ENCODE results near the gene DDX19B.
"Not testable (repeated sequence)": the region's sequence is repeated elsewhere in the genome, so short reads cannot be mapped to it uniquely, and the experiment has no call there.

DDX19B gene

DNA sequence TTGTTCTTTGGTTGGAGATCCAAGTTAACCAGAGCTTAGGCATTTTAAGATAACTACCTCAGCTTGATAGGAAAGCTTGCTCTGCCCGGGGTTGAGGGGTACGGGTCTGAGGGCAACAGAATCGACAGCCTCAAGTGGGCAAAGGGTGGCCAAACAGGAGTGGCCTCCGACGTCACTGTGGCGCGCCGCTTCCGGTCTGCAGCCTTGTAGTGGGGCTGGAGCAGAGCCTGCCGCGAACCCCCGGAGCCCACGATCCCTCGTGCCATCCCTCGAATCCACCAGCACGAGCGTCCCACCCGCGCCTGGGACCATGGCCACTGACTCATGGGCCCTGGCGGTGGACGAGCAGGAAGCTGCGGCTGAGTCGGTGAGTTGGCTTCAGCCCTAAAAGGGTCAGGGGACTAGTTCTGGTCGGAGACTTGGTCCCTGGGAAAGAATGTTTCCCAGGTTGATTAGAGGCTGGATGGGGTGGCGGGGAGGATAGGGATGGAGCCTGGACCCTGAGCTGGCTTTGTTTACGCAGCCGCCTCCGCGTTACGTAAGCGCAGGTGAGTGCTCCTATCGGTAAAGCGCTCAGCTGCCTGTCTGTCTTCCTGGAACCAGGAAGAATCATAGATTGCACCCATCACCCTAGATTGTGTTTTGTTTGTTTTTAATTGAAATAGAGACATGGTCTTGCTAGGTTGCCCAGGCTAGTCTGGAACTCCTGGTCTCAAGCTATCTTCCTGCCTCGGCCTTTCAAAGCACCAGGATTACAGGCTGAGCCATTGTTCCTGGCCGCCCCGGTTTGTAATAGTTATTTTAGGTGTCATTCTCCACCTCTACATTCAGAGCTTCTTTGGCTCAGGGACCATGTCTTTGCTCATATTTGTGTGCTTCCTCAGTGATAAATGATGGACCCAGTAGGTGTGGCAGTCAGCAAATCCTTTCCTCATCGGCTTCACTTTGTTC is at the start of gene DDX19B:
DDX19B (plus strand) TSS at position 199 of the 951 bp plus-strand sequence; CDS start at position 311, 112 bp downstream.
- peak; percentile 91 for DNase-seq (ENCODE audit: low spot score)

DNA sequence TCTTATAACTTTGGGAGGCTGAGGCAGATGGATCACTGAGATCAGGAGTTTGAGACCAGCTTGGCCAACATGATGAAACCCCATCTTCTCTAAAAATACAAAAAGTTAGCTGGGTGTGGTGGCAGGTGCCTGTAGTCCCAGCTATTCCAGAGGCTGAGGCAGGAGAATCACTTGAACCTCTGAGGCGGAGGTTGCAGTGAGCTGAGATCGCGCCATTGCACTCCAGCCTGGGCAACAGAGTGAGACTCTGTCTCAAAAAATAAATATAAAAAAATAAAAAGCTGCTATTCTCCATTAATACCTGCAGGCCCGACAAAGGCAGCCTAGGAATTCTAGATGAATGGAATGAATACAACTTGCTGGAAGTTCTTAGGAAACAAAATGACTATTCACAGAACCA is 49.3 kb upstream of the DDX19B start:
- not testable (repeated sequence) for DNase-seq (ENCODE audit: low spot score)

DNA sequence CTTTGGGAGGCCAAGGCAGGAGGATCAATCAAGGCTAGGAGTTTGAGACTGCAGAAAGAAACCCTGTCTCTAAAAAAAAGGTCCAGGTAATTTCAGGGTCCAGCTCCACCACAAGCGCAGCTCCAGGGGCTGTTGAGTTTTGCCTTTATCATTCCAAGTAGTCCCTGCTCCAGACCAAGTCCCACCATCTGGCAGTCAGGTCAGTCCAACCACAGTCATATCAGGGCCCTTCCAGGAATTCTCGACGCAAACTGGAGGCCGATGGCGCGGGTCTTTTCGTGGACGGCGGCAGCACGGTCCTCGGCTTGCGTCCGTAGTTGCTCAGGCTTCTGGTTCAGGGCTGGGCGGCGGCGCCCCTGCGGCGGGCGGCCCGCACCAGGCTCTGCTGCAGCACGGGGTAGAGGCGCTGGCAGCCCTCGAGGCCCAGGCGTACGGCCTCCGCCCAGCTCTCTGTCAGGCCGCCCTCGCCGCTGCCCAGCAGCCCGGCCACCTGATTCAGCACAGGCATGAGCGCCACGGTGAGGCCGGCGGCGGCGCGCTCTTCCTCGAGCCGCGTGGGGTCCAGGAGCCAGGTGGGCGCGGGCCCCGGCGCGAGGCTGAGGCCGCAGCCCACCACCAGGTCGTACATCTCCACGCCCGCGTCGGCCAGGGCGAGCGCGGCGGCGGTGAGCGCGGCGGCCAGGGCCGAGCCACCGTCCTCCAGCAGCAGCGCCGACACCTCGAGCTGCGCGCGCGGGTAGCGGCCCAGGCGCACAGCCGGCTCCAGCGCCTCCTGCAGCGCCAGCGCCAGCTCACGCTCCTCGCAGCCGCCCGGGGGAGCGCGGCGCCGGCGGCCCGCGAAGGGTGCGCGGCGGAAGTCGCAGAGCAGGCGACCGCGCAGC is 48.0 kb upstream of the DDX19B start:
- no peak for DNase-seq (ENCODE audit: low spot score)

DNA sequence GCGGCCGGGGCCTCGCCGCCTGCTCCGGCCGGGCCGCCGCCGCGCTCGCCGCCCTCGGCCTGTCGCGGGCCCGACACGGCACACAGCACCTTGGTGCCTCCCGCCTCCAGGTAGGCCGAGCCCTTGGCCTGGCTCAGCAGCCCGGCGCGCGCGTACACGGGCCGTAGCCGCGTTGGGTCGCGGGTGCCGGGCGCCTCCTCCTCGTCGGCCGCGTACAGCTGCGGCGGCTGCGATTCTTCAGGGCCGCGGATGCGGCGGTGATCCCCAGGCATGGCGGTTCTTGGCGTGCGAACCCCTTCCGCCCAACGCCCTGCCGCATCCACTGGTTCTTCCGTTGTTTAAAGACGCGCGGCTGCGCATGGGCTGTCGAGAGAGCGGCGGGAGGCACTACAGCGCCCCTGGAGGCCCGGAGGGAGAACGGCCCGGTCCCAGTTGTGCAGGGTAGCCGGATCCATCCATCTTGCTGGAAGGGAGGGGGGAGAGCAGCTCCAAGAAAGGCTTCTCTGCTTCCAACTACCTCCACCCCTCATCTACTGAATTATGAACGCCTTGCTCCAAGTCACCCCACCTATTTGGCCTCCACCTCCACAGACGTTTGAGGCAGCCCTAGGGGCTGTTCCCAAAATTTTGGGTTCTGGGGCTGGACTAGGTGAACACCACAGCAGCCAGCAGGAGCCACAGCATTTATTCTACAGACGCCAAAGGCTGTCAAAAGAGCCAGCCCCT is 47.2 kb upstream of the DDX19B start, which contains the start of gene EXOSC6:
EXOSC6 (minus strand) TSS at position 312 of the 726 bp plus-strand sequence; CDS start at position 272, 40 bp downstream.
- peak; percentile 92 for DNase-seq (ENCODE audit: low spot score)

DNA sequence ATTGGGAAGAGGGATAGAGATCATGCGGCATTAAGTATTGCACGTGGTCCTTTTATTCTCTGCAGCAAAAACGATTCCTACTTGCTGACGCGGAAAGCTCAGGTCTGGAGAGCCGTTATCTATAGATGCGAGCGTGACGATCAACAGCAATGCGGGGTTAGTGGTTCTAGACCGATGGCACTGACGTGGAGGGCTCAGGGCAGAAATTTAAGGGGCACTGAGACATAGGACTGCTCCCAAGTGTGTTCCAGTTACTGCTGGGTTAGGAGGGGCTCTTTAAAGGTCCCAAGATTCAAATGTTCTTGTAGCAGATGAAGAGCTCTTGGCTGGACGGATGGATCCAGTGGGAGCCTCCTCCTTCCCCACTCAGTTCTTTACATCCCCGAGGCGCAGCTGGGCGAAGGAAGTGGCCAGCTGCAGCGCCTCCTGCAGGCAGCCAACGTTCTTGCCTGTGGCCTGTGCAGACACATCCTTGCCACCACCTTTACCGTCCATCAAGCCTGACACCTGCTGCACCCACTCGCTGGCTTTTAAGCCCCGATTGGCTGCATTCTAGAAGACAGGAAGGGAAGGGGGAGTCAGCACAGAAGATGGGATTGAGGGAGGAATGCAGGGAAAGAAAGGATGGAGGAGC is 46.5 kb upstream of the DDX19B start:
- no peak for DNase-seq (ENCODE audit: low spot score)

DNA sequence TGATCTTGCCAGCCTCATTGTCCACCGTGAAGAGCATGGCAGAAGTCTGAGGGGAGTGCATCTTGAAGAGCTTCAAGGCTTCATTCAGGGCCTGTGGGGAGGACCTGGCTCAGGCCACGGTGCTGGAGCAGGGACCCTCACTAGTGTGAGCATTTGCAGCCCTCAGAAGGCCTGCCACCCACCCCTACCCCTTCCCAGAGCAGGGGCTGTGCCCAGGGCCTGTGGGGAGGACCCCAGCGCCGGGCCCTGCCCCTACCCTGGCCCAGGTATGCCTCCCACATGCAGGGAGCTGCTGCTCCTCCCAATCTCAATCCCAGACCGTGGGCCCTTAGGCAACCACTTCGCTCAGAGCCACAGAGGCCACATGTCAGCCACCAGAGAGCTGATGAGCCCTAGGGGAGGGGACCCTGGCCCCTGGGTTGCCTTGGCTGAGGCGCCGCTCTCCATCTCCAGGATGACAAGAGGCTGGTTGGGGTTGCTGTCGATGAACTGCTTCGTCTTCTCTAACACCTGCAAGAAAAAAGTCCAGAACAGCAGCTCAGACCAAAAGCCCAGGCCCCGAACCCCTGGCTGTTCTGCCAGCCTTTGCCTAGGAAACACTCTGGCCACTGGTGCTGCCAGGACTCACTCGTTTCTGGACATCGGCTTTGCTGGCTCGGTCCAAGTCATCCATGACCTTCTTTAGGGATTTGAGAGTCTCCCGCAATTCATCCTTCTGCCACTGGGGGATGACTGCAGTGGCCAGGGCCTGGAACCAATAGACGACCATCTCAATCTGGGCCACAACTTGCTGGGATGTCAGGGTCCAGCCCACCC is 45.5 kb upstream of the DDX19B start:
- DNase-seq (ENCODE audit: low spot score): no peak

DNA sequence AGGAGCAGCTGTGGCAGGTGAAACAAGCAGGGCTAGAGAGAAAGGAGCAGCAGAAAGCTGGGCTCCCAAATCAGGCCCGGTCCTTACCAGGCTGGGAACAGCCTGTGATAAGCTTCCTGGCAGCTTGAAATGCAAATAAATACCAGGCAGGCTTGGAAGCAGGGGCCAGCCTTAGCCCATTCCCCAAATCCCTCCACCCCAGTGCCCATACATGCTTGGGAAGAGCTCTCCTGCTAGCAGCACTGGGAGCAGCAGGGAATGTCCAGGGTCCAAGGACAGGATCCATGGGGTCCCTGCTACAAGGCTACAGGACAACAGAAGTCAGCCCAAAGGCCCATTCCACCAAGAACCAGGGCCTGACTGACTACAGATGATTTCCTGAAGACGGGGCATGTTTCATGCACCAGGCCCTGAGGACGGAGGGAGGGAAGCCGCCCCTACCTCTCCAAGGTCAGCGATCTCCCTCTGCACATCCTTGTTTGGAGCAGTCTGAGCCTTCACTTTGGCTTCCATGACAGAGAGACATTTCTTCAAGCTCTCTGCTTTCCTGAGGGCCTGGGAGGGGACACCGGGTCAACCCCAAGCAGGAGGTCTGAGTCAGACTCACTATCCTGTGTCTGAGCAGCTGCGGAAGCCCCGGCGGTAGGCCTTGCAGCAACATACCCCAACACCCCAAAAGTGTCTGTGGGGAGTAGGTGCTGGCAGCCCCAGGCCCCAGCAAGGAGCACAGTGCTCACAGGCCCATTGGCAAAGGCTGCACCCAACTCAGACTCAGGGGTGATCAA is 44.6 kb upstream of the DDX19B start:
- DNase-seq (ENCODE audit: low spot score): no peak

DNA sequence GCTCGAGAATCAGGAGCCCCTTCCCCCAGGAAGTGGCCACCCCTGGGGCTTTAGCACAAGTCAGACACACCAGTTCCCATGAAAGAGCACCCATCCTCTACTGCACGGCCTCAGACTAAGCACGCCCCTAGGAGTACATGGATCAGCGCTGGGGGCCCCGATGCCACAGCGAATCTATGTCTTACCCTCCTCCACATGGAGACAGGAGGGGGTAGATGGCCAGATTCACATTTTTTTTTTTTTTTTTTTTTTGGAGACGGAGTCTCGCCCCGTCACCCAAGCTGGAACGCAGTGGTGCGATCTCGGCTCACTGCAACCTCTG is 44.1 kb upstream of the DDX19B start:
- DNase-seq (ENCODE audit: low spot score): no peak

DNA sequence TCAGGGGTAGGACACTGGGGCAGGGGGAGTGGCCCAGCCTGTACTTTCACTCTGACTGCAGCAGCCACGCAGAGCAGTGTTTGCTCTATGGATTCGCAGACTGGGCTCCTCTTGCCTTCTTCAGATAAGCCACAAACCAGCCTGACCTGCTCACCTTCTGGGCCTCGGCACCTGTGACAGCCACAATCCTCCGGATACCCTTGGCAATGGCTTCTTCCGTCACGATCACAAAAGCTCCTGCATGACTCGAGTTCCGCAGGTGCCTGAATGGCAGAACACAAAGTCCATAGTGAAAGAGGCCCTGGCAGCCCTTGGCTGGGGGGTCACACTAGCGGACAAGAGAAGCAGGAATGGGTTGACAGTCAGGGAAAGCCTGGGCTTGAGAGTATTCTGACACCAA is 43.4 kb upstream of the DDX19B start:
- no peak for DNase-seq (ENCODE audit: low spot score)

DNA sequence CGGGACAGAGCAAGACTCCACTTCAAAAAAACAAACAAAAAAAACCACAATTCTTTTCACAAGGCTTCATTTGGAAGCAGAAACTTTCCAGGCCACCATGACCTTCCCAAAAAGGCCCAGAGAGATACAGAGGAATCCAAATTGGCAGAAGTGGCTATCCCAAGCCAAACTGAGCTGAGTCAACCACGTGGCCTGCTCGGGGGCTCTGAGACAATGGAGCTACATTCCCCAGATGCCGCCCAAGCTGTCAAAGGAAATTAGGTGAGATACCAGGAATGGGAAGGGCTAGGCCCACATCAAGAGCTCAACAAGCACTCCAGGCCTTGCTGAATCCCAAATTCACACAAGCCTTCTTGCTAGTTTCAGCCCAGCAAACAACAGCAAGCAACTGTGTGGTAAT is 41.6 kb upstream of the DDX19B start:
- DNase-seq (ENCODE audit: low spot score): no peak

DNA sequence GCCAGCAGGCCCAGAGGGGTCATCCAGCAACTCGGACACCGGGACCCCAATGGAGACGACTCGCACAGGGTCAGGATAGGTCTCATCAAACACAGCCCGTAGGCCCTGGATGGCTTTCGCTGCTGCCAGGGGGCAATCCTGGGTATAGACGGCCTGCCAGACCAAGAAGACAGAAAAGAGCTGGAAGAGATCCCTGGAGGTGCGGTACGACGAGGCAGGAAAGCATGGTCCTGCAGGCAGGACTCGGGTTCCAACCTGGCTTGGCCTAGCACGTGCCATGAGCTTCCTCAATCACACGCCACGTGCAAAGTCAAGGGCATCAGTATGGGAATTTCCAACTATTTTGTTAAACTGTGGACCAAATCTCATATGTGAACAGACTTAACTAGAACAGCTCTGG is 40.9 kb upstream of the DDX19B start:
- DNase-seq (ENCODE audit: low spot score): no peak

DNA sequence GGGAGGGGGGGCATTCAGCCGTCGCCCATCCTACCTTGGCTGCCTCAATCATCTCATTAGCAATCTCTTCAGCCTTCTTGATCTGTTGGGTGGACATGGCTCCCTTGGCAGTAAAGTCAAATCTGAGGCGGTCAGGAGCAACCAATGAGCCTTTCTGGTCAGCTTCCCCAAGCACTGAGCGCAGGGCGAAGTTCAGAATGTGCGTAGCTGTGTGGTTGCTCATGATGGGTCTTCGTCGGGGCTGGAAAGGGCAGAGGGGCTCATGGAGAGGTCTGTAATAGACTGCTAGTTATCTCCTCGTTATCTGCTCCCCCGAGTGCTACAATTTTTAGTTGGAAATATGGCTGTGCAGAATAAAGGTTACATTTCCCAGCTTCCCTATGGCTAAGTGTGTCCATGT is 40.0 kb upstream of the DDX19B start:
- no peak for DNase-seq (ENCODE audit: low spot score)

DNA sequence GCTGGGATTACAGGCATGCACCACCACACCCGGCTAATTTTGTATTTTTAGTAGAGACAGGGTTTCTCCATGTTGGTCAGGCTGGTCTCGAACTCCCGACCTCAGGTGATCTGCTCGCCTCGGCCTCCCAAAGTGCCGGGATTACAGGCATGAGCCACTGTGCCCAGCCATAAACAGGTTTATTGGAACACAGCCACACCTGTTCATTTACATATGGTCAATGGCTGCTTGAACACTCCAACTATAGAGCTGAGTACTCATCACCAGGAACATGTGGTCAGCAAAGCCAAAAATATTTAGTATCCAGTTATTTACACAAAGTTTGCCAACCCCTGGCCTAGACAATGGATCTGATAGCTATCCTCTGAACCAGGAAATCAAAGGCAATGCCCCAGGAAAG is 39.1 kb upstream of the DDX19B start:
- not testable (repeated sequence) for DNase-seq (ENCODE audit: low spot score)

DNA sequence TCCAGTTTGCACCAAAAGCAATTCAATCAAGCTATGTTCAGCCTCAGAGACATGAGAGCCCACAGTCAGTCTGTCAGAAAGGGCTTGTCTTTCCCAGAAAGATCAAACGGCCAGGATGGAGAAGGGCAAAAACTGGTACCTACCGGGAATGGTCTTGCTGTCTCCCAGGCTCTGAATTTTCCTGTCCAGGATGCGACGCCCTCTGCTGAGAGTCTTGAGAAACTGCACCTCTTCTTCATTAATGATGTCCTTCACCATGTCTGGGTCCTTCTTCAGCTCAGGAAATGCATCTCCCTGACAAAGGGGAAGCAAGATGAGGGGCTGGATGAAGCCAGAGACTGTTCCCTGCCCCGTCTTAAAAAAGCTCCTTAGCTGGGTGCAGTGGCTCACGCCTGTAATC is 31.5 kb upstream of the DDX19B start:
- peak; percentile 43 for DNase-seq (ENCODE audit: low spot score)

DNA sequence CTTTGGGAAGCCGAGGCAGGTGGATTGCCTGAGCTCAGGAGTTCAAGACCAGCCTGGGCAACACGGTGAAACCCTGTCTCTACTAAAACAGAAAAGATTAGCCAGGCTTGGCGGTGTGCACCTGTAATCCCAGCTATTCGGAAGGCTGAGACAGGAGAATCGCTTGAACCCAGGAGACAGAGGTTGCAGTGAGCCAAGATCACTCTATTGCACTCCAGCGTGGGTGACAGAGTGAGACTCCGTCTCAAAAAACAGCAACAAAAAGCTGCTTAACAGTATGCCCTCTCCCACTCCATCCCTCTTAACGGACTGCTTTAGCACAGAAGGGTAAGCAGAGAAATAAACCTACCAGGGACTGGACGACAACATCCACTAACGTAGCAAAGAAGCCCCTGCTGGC is 31.1 kb upstream of the DDX19B start:
- not testable (repeated sequence) for DNase-seq (ENCODE audit: low spot score)

DNA sequence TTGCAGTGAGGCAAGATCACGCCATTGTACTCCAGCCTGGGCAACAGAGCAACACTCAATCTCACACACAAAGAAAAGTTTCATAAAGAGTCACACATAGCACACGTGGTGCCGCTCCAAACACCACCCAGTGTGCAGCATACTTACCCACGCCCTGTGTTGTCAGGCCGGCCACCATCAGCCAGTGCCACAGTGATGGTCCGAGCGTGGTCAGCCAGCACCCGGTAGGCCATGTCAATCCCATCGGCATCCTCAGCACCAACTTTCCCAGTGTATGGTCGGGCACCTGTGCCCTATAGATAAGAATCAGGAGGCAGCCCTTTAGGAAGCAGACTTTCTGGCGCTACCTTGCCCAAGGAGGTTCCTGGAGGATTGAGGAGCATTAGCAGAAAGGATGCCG is 29.5 kb upstream of the DDX19B start:
- DNase-seq (ENCODE audit: low spot score): no peak

DNA sequence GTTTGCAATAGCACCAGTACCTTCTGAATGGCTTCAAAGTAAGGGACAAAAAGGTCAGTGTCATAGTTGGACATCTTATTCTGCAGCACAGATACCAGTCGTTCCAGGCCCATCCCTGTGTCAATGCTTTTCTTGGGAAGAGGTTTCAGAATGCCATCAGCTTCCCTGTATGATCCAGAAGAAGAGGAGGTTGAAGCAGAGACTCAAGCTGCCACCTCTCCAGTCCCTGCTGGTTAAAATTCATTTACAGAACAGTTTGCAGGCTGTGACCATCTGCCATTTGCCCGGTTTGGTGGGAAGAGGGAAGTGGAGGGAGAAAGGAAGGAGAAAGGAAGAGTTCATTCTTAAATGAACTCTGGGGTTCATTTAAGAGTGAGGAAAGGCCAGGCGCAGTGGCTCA is 28.8 kb upstream of the DDX19B start:
- DNase-seq (ENCODE audit: low spot score): no peak

DNA sequence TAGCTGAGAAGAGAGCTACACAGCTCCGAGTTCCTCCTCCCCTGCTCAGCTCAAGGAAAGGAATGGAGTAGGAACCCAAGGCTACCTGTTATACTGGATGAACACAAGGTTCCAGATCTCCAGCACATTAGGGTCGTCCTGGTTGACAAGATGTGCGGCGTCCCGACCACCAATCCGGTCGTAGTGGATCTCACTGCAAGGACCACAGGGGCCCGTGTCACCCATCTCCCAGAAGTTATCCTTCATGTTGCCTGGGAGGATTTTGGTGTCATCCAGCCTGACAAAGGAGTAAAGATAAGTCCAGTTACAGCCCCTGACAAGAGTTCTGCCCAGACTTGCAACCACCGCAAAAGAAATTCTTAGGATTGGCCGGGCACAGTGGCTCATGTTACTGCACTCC is 27.3 kb upstream of the DDX19B start:
- no peak for DNase-seq (ENCODE audit: low spot score)

DNA sequence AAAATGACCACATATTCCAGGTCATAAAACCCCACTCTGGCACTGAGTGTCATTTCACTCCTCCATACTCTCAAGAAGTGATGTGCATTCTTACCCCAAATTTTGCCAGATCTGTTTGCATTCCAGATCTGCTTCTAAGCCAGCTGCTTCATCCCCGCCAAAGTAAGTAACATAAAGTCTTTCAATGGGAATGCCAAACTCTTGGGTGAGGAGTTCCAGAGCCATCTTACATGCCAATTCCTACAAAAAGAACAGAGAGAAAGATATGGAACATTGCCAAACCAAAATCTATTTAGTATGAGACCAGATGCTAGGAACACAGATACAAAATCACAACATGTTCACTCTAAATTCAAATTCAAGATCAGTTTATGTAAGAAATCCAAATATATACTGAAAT is 22.6 kb upstream of the DDX19B start:
- DNase-seq (ENCODE audit: low spot score): peak; percentile 22
